Occipital lobe (tissue), 2 donors: Measurements from ENCODE around the gene POU6F2. TPM values are rescaled to one million over a fixed set of nuclear protein-coding genes. Genes with fewer than 3 reads are reported as not detected.
"Not testable (repeated sequence)": the region's sequence is repeated elsewhere in the genome, so short reads cannot be mapped to it uniquely, and the experiment has no call there.

ENCODE experiments used
- DNase-seq: peaks from one replicate; lab custom pipeline; 2025; lab: John Stamatoyannopoulos, UW
- total RNA-seq: library from RNA; depleted of rRNA; stranded (reverse); fragments of >200 nt; gene quantifications from one replicate; pipeline ENCODE4 v1.2.3, GENCODE V29; 2014

POU6F2 gene, protein sequence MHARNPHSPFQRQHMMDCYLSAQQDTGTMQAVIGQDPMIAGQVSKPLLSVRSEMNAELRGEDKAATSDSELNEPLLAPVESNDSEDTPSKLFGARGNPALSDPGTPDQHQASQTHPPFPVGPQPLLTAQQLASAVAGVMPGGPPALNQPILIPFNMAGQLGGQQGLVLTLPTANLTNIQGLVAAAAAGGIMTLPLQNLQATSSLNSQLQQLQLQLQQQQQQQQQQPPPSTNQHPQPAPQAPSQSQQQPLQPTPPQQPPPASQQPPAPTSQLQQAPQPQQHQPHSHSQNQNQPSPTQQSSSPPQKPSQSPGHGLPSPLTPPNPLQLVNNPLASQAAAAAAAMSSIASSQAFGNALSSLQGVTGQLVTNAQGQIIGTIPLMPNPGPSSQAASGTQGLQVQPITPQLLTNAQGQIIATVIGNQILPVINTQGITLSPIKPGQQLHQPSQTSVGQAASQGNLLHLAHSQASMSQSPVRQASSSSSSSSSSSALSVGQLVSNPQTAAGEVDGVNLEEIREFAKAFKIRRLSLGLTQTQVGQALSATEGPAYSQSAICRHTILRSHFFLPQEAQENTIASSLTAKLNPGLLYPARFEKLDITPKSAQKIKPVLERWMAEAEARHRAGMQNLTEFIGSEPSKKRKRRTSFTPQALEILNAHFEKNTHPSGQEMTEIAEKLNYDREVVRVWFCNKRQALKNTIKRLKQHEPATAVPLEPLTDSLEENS
- total RNA-seq: 2.0 TPM

DNA sequence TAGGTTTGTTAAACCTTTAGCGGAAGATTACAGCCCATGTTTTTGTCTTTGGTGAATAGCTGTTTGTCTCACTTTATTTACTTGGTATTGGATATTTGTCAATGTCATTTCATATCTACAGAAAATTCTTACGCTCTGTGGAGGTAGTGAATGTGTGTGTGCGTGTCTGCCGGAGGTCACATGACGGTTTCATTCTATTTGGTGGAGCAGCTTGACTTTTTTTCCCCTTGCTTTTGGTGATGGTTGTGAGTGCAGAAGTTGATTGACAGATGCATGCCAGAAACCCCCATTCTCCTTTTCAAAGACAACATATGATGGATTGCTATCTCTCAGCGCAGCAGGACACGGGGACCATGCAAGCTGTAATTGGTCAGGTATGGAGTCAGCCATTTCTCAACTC, at the start of gene POU6F2:
POU6F2 (plus strand) TSS at position 225 of the 400 bp plus-strand sequence; CDS start at position 270, 45 bp downstream.
- DNase-seq: no peak

DNA sequence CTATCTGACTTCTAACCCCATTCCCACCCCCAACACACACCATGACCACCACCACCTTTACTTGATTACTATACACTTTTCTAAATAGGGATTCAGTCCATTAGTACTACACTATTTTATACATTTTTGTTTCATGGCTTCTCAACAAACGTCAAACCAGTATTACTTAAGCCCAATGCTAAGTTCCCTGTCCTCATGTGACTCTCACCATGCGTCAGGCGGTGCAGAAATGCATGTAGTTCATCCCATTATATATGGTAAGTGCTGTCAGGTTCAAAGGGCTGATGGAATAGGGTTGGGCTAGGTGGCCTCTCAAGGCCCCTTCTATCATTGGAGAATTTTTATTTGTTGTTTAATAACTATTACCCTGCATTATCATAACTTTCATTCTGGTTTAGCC, 49.2 kb upstream of the POU6F2 start:
- no peak for DNase-seq

DNA sequence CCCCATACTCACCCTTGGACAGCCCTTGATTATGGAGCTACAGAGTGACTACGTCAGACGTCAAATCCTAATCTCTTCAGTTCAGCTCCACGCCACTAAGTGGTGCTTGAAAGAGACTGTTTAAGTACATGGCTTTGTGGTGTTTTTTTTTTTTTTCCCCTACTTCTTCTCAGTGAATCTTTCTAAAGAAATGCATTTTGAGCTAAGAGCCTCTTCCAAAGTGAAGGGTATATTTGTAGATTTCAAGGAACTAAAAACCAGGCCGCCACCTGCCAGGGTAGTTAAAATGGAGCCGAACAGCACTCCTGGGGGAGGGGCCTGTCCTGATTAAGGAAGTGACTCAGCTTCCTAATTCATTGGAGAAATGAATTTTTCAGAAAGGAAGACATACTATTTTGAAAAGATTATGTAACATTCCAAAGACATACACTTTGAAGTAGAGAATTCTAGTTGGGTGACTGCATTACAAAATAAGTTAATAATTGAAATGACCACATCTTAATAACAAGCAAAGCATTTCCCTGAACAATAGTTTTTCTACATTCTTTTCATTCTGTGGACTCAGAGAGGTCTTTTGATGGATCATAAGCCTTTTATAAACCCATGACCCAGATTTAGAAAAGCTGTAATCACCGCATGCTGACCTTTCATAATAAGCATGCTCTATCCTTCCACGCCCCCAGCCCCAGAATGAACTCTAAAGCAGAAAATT, 48.1 kb upstream of the POU6F2 start:
- no peak for DNase-seq

DNA sequence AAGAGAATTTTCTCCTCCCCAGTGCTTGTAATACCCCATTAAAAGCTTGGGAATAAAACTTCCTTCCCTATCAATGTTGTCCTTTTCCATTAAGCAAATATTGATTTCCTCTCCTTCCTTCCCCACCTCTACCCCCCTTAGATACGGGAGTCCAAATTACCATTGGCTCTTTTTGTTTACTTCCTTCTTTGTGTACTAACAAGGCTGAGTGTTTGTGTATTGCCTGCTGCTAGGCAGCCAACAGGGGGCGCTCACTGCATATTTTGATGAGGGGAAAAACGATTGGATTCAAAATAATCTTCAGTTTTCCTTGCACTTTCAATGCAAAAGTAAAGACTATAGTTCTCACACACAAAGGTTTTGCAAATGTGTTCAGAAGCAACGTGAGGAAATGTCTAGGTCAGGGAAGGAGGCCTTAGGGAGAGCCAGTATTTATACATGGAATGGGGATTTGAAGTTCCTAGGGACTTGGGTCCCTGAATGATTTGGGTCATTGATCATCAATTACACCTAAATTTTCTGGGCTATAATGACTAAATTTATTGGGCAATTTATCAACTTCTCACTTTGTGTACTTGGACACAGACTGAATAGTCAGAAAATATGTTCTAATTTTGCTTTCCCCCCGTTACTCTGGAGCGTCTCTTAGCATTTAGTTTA, 45.1 kb upstream of the POU6F2 start:
- DNase-seq: peak; percentile 10

DNA sequence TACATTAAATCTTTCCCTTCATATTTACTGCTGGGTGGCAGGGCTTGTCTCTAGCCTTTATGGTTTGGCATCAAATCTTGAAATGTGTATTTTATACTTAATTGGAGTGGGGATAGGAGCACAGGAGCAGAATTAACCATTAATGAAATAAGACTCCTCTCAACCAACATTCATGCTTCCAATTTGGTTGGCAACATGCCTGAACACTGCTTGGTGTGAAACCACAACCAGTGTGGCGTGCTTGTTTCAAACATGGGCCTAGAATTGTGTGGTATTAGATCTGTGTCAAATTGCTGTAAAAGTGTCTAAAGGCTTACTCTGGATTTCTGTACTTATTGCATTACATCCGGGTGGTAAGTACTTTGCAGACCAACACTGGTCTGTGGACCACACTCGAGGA, 43.7 kb upstream of the POU6F2 start:
- DNase-seq: no peak

DNA sequence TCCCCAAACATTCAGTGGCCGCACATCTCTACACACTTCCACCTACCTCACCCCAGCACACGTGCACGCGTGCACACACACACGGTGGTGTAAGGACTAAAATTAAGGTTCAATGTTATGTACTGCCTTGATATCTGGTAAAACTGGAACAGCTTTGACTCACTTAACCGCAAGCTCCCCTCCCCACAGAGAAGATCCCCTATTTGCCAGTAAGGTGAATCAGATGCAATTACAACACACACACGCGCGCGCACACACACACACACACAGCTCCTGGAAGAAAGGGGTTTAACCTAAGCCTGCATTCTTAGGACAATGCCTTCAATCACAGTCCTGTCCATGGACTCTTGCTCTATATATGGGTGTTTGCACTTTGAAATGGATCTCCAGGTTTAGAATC, 43.2 kb upstream of the POU6F2 start:
- DNase-seq: no peak

DNA sequence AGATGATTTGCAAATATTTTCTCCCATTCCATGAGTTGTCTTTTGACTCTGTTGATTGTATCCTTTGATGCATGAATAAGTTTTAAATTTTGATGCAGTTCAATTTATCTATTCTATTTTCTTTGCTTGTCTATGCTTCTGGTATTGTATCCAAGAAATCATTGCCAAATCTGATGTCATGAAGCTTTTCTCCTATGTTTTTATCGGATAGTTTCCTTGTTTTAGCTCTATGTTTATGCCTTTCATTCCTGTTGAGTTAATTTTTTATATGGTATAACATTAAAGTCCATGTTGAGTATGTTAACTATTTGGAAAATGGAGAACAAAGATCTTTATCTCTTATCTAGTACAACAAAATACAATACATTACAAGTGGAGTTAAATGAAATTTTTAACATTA, 41.1 kb upstream of the POU6F2 start:
- DNase-seq: no peak

DNA sequence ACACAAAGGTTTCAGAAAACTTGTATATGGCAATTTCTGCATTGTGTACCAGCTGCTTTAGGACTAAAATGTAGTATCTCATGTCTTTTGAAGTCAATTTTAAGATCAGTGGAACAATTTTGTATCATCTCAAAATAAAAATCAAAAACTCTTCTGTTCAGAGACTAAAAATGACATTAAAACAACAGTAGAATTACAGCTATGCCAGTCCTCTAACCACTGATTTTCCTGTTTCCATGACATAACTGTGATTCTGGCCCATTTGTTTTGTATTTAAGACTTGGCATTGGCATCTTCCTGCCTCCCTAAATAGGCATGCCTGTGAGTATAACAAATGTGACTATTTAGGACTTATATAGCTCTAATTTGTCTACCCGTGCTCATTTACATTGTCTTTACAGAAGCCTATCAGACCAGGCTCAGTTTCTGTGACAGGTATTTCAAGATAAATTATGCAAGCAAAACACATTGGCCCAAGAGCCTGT, 39.7 kb upstream of the POU6F2 start:
- DNase-seq: no peak

DNA sequence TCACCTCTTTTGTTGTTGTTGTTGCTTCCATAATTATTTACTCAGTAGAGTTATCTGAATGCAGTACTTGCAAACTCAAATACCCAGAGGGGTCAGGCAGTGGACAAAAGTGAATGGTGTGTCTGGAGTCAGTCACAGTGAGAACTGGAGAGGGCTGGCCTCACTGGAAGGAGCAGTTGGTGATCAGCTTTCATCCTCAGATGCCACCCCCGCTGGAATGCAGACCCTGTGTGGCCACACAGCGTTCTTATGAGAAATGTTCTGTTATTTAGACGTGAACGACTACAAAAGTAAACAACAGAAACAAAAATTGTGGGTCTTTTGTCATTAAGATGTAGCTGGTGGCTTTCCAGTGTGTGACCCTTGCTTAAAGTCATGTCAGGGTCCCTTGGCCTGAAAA, 39.1 kb upstream of the POU6F2 start:
- no peak for DNase-seq

DNA sequence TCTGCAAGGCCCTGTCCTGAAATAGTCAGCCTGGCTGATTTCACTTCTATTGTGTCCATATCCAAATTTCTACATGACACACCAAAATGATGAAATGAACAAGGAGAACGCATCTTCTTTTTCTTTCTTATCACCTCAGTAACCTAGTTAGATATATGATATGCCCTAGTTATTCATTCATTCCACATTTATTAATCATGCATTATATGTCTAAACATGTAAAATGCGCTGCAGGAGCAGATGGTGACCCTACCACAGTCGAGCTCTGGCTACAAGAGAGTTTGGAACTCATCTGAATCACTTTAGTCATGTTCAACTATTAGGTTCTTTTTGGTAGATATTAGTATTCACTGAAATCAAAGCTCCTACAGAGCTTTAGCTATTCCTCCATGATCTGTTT, 36.9 kb upstream of the POU6F2 start:
- DNase-seq: no peak

DNA sequence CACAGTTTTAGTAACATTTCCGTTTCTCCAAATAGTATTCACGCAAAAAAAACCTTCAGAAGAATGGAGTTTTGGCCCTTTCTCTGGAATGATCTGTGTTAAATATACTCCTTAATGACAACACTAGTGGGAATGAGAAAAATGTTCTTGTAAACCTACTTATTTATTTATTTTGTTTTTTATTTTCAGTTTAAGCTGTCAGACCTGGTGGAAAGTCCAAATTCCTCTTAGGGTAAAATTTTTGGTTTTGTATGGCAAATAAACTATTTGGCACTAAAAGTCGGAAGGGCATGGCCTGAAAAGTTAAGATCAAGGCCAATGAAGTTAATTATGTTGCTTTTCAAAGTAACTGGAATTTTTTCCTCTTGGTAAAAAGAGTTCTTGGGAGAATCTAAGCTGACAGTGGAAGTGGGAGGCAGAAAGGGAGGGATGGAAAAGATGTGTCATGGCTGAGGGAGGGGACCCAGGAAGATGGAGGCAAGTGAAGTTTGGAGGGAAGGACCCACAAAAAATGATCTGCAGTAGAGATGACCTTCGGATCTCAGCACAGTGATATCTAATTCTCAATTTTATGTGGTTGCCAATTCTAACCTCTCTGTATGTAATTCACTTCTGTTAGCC, 35.2 kb upstream of the POU6F2 start:
- DNase-seq: no peak

DNA sequence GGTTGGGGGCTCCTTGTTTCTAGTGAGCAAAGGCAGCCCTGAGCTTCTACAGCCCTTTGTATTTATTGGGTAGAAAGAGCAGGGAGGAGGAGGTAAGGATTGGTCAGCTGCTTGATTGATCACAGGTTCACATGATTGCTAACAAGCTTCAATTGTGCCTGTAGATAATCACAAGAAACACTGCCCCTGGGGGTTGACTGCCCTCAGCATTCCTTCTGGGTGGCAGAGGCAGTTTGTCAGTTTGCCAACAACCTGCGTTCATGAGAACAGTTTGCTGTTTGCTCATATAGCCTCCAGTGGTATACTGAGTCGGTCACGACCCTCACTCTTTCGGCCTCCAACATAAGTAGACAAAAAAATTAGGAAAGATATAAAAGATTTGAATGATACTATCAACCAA, 30.2 kb upstream of the POU6F2 start:
- DNase-seq: not testable (repeated sequence)

DNA sequence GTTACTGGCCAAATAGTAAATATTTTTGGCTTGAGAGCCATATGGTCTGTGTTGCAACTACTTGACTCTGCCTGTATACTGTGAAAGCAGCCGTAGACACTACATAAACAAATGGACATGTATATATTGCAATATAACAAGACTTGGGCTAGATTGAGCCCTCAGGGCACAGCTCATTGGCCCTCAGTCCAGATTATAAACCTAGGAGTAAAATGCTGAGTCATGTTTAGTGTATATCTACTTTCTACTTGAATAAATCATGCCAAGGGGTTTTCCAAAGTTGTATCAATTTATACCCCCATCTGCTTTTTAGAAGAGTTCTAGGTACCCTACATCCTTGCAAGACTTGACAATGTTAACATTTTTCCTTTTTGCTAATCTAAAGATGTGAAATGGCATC, 27.4 kb upstream of the POU6F2 start:
- DNase-seq: no peak

DNA sequence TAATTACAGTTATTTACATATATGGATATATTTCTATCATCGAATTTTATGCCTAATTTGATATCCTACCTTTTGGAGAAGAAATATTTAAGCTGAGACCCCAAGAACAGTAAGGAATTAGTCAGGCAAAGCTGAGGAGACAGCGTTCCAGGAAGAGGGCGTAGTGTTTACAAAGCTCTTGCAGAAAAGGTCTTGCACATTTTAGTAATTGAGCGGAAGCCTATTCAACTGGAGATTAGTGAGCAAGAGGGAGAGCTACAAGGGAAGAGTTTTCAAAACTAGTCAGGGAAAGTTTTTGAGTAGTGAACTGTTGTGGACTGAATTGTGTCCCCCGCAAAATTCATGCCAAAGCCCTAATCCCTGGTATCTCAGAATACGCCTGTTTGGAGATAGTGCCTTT, 26.5 kb upstream of the POU6F2 start:
- no peak for DNase-seq

DNA sequence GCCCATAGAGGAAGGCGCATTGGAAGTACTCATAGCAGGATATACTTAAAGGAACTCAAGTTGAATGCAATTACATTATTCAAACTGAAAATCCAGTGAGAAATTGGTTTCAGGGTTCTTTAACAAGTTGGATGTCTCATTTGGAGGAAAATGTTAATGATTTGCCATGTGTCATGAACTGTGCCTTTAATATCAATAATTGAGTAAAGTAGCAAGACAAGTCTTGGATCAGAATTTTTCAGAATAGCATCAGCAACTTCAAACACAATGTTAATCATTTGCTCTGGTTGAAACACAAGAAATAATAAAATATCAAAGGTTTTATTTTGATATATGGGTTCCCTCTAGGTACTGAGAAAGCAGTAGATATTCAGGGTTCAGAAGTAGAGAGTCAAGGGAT, 24.5 kb upstream of the POU6F2 start:
- no peak for DNase-seq

DNA sequence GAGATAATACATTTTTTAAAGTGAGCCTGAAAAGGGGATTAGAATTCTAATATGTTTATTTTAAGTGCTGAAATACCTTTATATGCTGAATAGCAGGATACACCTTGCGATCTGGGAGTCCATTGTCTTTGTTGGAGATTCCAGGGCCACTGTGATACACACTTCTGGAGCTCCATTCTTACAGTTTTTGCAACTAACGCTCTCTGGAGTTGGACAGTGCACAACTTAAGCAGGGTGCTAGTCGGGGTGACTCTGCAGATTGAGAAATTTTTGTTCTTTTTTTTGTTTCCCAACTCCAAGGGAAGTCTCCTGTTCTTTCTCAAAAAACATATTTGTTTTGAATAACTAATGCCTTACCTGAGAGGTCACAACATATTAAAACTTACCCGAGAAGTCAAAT, 23.7 kb upstream of the POU6F2 start:
- DNase-seq: no peak

DNA sequence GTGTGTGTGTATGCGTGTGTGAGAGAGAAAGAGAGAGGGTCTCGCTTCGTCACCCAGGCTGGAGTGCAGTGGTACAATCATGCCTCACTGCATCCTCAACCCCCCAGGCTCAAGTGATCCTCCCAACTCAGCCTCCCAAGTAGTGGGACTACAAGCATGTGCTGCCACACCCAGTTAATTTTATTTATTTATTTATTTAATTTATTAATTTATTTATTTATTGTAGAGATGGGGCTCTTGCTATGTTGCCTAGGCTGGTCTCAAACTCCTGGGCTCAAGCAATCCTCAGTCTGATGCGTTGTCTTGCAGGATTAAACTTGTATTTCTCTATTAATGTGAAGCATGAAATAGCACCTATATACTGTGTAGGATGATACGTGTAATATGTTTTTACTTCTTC, 21.8 kb upstream of the POU6F2 start:
- no peak for DNase-seq

DNA sequence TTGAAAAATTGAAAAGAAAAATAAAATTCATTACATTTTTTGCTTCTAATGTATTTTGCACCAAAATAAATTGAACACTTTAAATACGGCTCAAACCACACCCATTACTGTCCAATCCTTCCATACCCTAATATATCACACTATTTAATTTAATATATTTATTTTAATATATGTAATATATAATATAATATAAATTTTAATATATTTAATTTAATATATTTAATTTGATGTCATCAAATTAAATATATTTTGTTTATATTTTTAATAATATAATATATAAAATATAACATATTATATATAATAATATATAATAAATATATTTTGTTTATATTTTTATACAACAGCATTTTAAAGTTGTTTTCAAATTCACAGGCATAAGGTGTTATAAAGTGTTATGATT, 15.7 kb upstream of the POU6F2 start:
- no peak for DNase-seq

DNA sequence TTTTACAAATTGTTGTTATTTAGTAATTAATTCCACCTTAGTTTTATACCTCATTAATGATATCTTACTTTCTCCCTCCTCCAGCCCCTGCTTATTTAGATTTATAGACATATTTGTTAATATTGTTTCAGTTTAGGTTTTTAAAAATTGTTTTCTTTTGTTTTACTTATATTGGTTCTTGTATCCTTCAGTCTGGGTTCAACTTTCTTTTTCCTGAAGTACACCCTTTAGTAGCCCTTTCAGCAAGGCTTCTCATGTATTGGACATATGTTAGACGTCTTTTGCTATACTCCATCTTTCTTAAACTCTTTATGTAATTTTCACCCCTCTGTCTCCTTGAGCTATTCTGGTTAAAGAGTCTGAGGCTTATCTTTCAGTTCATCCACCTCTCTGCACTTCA, 12.8 kb upstream of the POU6F2 start:
- DNase-seq: no peak

DNA sequence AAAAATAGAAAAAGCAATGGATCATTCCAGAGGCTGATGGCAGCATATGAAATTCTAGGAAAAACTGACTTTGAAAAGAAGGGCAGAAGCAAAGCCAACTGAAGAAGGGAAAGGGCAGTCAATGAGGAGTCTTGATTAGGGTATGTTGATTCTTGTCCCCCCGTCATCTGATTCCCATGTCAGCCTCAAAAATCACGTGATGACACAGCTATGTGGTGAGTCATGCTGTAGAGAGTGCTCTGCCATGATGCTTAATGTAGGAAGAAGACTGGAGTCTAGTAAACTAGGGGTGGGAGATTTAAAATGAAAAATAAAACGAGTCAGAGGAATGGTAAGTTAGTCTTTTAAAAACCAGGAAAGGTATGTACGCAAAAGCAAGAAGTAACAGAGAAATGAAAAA, 3.9 kb upstream of the POU6F2 start:
- no peak for DNase-seq

DNA sequence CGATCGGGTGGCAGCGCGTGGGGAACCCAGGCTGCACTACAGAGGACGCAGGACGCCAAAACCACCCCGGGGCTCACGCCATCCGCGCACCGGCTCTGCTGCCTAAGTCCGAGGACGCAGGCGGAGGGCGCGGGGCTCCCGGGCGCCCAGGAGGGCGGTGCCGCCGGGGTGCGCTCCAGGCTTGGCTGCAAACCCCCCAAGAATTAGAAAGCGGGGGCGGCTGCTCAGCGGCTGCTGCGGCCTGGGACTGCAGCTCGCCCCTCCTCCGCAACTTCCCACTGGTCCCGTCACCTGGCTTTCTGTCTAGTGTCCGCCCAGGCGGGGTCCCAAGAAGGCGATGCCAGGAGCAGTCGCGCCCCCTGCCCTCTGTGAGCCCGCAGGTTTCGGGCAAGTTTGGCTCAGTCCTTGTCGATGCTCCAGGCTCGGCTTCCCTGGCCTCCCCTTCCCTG, 1.7 kb upstream of the POU6F2 start:
- DNase-seq: no peak
